IPS-11a (cell line): ENCODE measurements around the gene EIF5.
A peak's percentile ranks its signal among the peaks of the same experiment; 100 is the strongest.

Source experiments
- H3K4me3 ChIP-seq: one replicate; pipeline ENCODE4 v1.5.1; 2013; ENCODE audit warnings: low read depth, low read length, control low read depth

The EIF5 gene

DNA sequence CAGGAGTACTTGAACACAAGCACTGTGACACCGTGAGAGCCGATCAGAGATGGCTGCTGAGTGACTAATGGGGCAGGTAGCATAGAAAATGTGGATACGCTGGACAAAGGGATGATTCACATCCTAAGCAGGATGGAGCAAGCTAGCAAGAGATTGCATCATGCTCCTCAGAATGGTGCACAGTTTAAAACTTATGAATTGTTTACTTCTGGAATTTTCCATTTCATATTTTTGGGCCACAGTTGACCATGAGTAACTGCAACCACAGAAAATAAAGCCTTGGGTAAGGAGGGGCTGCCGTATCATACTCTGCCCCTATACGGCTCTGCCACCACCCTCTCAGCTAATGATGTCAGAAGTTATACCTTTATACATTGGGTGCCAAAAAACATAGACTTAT is 27.8 kb downstream of the EIF5 start:
- no peak overlapping the region for H3K4me3 ChIP-seq

DNA sequence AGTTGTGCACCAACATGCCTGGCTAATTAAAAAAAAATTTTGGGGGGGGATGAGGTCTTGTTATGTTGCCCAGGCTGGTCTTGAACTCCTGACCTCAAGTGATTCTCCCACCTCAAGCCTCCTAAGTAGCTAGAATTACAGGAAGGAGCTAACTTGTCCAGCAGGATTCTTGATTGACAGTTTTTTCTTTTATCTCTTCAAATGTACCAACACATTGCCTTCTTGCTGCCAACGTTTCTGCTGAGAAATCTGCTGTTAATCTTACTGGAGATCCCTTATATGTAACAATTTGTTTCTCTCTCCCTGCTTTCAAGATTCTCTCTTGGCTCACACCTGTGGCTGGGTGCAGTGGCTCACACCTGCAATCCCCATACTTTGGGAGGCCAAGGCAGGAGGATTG is 28.7 kb downstream of the EIF5 start:
- no peak overlapping the region for H3K4me3 ChIP-seq

DNA sequence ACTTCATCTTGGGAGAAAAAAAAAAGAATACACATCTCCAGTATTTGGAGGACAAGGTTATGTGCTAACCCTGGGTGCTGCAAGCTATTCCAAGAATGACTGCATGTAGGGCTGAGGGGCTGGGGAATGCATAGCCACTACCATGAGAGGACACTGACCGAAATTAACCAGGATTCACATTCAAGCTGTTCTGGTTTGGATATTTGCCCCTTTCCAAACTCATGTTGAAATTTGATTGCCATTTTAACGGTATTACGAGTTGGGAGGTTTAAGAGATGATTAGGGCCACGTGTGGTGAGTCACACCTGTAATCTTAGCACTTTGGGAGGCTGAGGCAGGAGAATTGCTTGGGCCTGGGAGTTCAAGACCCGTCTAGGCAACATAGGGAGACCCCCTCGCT is 32.7 kb downstream of the EIF5 start:
- no peak overlapping the region for H3K4me3 ChIP-seq

DNA sequence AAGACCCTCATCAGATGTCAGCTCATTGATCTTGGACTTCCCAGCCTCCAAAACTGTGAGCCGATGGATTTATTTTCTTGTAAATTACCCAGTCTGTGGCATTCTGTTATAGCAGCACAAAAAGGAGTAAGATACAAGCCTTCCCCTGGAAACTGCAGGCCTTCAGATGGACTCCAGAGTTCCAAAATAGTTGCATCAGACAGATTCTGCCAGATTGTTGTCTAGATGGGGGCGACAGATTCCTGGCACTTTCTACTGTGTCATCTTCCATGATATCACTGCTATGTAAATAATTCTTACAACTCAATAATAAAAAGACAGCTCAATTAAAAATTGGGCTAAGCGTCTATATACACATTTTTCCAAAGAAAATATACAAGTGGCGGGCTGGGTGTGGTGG is 34.0 kb downstream of the EIF5 start:
- H3K4me3 ChIP-seq: no peak overlapping the region

DNA sequence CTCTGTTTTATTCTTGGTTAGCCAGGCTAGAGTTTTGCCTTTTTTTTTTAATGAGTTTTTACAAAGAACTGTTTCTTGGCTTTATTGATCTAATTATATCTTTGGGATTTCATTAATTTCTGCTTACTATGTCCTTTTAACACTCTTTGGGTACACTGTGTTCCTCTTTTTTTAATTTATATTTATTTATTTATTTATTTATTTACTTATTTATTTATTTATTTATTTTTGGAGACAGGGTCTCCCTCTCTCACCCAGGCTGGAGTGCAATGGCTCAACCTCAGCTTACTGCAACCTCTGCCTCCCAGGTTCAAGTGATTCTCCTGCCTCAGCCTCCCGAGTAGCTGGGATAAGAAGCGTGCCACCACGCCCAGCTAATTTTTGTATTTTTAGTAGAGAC is 36.0 kb downstream of the EIF5 start:
- H3K4me3 ChIP-seq: no peak overlapping the region

DNA sequence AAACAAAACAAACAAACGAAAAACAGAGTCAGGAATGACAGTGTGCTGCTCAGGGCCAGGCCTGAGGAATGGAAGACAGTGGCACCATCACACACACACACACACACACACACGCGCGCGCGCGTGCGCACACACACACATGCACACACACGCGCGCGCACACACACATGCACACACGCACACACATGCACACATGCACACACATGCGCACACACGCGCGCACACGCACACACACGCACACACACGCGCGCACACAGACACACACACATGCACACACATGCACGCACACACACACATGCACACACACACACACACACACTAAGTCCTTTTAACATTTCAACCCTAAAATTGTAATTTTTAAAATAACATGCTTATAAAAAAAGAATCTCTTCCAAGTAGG is 38.0 kb downstream of the EIF5 start:
- no peak overlapping the region for H3K4me3 ChIP-seq

DNA sequence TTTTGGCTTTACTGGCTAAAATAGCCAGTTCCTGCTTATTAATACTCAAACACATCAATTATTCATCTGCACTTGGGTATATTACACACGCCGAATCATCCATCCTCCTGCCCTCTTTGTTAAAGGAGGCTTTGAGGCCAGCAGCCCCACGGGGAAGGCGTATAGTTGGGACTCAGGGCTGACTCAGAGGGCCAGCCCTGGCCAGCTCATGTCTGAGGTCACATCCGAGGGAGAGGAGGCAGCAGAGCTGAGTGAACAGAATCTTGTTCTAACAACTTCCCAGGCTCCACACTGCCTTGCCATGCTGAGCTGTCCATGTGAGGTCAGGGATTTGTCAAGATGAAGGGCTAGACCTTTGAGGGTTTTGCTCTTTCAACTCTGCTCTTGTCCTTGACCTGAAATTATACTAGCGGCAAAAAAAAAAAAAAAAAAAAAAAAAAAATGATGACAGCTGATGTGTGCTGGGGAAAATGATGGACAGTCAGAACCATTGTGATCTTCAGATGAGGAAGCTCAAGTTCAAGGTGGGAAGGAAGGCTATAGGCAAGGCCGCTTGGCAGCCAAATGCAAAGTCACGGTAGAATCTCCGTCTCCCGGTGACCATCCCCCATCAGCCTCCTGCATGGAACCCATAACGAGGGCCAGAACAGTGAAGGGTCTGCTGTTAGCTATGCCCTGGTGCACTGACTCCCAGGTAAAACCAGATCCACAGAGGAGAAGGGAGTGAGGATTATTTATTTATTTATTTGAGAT is 38.7 kb downstream of the EIF5 start:
- H3K4me3 ChIP-seq: no peak overlapping the region

DNA sequence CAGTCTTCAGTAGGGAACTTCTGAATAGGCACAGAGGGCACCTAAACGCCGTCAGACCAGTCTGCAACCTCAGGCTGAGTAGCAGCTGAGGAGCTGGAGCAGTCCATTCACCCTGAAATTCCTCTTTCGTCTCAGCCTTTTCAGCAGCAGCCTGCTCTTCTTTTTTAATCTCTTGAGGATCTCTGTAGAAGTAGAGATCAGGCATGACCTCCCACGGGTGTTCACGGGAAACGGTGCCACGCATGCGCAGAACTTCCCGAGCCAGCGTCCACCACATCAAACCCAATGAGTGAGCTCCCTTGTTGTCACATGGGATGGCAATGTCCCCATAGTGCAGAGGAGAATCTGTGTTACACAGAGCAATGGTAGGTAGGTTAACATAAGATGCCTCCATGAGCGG is 40.1 kb downstream of the EIF5 start:
- H3K4me3 ChIP-seq: no peak overlapping the region

DNA sequence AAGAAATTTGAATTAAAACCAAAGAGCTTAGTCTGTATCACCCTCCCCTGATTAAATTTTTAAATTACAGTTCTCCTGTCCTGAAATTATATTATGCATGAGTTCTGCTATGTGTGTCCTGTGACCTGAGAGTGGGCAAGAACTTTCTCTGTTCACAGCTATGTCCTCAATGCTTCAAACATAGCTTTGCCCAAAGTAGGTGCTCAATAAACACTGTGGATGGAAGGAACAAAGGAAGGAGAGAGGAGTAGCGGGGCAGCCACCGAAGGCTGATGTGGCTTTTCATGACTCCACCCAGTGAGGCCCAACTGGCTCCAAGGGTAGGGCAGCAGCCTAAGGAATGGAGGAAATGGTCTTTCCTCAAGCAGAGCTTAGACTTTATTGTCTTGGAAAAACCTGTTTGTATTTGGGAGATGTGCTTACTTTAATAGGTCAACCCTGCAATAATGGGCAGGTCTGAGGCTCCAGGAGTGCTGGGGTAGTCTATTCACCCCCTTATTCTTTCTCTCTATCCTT is 43.5 kb downstream of the EIF5 start:
- no peak overlapping the region for H3K4me3 ChIP-seq

DNA sequence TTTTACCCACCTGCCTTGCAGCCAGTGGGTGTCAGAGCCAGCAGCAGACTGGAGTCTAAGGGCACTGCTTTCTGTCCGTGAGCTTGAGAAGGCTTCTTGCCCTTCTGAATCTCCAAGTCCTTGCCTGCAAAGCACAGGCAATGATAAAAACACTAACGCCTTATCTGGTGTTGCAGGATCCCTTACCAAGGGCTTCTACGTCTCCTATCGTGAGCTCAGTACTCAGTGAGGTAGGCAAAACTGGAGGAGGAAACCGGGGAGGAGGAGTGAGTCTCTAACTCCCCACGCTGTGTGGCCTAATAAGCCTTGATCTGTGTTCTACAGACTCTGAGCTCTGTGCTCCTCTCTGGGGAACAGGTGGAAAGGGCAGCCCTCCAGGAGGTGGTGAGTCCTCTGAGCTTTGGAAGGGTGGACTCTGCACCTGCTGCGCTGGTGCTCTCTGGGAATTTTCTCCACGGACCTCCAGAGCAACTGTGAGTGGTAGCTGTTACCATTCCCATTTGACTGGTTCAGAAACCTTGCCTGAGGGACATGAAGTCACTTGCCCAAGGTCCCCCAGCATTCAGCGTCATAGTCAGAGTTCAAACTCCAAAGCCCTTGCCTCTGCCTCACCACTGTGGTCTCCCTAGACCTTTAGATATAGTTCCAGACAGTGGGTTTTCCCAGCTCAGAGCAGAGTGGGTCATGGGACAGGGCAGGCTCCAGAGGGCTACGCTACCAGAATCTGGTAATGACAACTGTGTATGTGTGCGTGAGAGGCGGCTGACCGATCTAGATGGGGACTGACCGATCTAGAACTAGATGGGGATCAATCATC is 44.2 kb downstream of the EIF5 start:
- H3K4me3 ChIP-seq: no peak overlapping the region

DNA sequence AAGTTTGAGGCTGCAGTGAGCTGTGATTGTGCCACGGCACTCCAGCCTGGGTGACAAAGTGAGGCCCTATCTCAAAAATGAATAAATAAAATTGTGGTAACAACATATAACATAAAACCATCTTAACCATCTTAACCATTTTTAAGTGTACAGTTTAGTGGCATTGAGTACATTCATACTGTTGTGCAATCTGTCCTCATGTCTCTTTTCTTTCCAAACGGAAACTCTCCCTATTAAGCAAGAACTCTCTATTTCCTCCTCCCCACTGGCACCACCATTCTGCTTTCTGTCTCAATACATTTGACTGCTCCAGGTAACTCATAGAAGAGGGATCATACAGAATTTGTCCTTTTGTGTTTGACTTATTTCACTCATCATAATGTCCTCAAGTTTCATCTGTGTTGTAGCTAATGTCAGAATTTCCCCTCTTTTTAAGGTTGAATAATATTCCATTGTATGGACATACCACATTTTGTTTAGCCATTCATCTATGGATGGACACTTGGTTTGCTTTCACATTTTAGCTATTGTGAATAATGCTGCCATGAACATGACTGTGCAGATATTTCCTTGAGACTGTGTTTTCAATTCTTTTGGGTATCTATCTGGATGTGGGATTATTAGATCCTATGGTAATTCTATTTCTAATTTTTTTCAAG is 46.8 kb downstream of the EIF5 start:
- no peak overlapping the region for H3K4me3 ChIP-seq

DNA sequence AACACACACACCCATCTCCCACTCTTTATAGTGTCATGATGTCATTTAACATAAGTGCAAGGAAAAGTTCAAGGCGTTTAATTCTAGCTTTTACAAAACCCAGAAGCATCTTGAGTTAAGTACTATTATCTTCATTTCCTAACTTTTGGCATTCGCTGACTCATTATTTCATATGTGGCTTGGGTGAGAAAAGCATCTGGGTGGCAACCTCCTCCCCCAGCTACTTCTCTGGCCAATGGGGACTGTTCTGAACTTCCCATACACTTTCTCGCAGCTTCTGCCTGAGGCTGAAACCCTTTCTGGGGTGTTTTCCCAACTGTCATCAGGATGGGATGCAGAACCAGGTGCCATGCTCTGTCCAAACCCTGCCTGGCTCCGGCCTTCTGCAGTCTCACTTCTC is 48.3 kb downstream of the EIF5 start:
- no peak overlapping the region for H3K4me3 ChIP-seq

DNA sequence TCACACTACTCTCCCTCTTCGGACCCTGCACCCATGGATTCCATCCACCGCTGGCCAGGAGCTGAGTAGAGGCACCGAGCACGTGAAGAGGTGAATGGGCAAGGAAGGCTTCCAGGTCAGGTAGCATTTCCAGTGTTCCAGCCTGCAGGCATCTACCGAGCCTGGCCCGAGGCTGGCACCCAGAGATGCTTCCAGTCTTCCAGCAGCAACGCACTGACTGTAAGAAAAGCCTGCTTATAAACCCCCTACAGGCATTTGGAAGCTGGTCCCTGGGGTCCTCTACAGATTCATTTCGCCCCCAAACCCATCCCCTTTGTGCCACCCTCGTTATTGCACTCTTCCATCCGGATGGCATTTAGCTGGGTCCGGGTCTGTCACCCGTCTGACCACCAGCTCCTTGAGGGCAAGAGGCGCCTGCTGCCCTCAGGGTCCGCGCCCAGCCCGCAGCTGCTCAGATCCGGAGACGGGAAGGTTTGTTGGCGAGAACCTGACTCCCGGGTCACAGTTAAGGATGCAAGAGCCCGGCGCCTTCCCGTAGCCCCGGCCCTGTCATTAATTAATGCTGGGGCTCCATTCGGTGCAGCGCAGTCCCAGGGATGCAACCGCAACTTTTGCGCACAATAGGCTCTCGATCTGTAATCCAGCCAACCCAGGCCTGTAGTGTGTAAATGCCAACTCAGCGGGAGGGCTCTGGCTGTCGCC is 50.6 kb downstream of the EIF5 start:
- peak overlapping the region; percentile 99 for H3K4me3 ChIP-seq

DNA sequence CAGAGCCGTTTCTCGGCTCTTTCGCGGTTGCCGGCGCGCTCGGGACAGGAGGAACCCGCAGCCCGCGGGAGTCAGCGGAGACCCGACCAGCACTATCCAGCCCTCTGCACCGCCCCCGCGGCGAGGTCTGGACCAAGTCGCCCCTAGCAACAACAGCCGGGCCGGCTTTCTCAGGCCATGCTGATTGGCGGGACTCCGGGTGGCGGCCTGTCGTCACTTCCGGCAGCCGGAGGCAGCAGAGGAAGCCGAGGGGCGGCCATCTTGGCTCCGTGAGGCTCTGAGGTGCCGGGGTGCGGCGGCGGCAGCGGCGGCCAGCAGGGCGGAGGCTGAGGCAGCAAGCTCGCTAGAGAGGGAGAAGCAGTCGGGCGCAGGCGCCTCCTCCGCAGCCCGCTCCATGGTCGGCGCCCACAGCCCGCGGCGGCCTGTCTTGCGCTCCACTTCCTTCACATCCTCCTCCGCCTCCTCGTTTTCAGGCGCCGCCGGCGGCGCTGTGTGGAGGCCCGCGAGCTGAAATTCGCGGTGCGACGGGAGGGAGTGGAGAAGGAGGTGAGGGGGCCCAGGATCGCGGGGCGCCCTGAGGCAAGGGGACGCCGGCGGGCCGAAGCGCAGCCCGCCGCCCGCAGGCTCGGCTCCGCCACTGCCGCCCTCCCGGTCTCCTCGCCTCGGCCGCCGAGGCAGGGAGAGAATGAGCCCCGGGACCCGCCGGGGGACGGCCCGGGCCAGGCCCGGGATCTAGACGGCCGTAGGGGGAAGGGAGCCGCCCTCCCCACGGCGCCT is 51.3 kb downstream of the EIF5 start, which contains the start of gene MARK3:
MARK3 (plus strand) TSS at position 264 of the 777 bp plus-strand sequence. CDS start 615 bp downstream, outside the sequence.
- peak within 1 kb of the TSS; percentile 99 for H3K4me3 ChIP-seq

DNA sequence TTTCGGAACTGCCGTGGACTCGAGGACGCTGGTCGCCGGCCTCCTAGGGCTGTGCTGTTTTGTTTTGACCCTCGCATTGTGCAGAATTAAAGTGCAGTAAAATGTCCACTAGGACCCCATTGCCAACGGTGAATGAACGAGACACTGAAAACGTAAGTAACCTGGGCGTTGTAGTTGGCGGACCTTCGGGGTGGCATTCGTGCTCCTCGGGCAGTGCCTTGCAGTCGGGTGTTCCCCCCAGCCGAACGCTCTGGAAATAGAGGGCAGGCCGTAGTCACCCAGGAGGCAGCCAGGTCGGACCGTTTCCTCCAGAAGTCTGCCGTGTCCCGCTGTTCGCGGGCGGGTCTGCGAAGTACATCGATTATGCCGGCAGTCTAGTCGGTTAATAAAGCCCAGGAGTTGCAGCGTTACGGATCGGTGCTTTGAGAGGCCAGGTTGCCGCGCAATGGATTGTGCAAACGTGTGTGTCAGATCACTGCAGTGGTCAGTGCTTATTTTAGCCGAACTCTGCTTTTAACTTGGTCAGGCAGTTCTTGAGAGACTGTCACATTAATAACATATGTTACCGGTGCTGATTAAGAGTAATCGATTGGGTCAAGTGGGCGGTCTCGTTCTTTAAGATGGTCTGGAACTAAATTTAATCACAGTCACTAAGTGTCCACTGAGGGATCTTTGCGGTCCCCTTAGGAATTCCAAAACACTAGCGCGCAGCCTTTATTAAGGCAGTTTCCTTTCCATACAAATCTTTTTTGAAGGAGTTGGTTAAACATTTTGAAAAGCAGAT is 52.1 kb downstream of the EIF5 start:
- peak overlapping the region; percentile 99 for H3K4me3 ChIP-seq

DNA sequence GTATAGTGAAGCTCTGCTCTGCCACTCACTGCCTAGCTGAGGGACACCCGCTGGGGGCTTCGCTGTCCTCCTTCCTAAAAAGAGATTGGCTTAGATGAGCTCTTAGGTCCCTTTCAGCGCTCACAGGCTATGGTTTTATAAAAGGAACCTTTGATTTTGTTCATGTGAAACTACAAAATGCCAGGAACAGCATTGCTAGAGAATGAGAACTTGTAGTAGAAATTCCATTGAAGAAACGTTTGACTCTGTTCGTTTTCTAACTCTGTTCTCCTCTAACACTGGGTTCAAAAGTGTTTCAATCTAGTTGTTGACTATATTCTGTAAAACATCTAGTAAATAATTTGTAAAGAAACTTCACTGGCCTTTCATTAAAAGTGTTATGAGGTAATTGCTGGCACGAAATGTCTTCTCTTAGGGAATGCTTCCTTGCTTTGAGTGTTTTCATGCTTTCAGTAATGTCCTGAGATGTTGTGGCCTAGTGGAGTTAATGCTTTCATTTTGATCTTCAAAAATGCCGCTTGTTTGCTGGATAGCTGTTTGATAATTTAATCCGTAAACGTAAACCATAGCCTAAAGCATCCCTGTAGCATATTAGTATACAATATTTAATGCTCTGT is 52.8 kb downstream of the EIF5 start:
- H3K4me3 ChIP-seq: peak overlapping the region; percentile 99

DNA sequence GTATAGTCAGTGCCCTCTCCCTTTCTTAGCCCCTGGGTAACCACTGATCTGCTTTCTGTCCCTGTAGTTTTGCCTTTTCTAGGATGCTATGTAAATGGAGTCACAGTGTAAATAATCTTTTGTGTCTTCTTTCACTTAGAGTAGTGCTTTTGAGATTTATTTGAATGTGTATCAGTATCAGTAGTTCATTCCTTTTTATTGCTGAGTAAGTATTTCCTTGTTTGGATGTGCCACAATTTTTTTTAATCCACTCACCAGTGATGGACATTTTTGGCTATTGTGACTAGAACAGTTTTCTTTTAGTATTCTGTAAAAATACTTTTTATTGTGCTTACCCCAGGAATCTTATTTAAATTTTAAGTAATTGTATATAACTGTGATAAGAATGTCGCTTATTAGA is 54.6 kb downstream of the EIF5 start:
- H3K4me3 ChIP-seq: no peak overlapping the region

DNA sequence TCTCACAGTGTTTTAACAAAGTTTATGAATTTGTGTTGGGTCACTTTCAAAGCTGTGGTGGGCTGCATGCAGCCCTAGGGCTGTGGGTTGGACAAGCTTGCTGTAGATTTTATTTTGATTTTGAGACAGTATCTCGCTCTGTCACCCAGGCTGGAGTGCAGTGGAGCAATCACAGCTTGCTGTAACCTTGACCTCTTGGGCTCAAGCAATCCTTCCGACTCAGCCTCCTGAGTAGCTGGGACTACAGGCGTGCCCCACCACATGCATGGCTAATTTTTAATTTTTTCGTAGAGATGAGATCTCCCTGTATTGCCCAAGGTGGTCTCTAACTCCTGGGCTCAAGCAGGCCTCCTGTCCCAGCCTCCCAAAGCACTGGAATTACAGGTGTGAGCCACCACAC is 56.6 kb downstream of the EIF5 start:
- no peak overlapping the region for H3K4me3 ChIP-seq

DNA sequence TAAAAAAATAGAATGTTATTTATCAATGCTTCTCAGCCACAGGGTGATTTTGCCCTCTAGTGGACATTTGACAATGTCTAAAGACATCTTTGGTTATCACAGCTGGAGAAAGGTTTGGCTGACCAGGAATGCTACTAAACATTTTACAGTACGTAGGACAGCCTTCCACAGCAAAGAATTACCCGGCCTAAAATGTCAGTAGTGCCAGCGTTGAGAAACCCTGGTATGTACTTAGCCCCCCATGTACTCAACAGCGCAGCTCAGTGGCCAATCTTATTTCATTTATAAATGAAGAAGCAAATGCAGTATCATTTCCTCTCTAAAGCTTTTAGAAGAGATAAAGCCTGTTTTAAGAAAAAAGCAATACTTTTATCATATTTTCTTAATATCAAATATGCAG is 57.0 kb downstream of the EIF5 start:
- H3K4me3 ChIP-seq: no peak overlapping the region
